Stimulated activated CD4-positive, alpha-beta T cell treated with anti-CD3 and anti-CD28 coated beads, Interleukin-1b, Interleukin-23, amount 100 ng/mL, for 1 hour (primary cell): Measurements from ENCODE around the gene B4GALT6.

Experiments used
- DNase-seq, 2 donors: peaks; one replicate each; pipeline ENCODE4 v3.0.0-alpha.2; 2020; ENCODE audit warnings: low read depth in 2 of 2

Gene B4GALT6

GRCh38 chr18:31596081-31596872, 88.1 kb downstream of the B4GALT6 start:
- DNase-seq: no peak

GRCh38 chr18:31595121-31595771, 89.1 kb downstream of the B4GALT6 start:
- DNase-seq: no peak

- no peak for DNase-seq
Observed at GRCh38 chr18:31592506-31593157, 91.7 kb downstream of the B4GALT6 start.

- DNase-seq: no peak
Observed at GRCh38 chr18:31591628-31592027, 92.8 kb downstream of the B4GALT6 start, which contains the start of gene TTR. Gene TTR (plus strand): TSS chr18:31591877. CDS start chr18:31591903, 26 bp downstream.

GRCh38 chr18:31591113-31591512, 93.3 kb downstream of the B4GALT6 start:
- DNase-seq: no peak

GRCh38 chr18:31590570-31590969, 93.8 kb downstream of the B4GALT6 start:
- no peak for DNase-seq

- no peak for DNase-seq
Observed at GRCh38 chr18:31587529-31587928, 96.9 kb downstream of the B4GALT6 start.

- DNase-seq: no peak
Observed at GRCh38 chr18:31586616-31587015, 97.8 kb downstream of the B4GALT6 start.

GRCh38 chr18:31585991-31586390, 98.4 kb downstream of the B4GALT6 start:
- DNase-seq: no peak

- DNase-seq: no peak
Observed at GRCh38 chr18:31583185-31583854, 101.1 kb downstream of the B4GALT6 start.

- no peak for DNase-seq
Observed at GRCh38 chr18:31581498-31582197, 102.7 kb downstream of the B4GALT6 start.

- no peak for DNase-seq
Observed at GRCh38 chr18:31579375-31579774, 105.0 kb downstream of the B4GALT6 start.

- DNase-seq: no peak
Observed at GRCh38 chr18:31578126-31578525, 106.3 kb downstream of the B4GALT6 start.

- no peak for DNase-seq
Observed at GRCh38 chr18:31577195-31577594, 107.2 kb downstream of the B4GALT6 start.

GRCh38 chr18:31576670-31577069, 107.7 kb downstream of the B4GALT6 start:
- DNase-seq: no peak

- no peak for DNase-seq
Observed at GRCh38 chr18:31575515-31576257, 108.7 kb downstream of the B4GALT6 start.

GRCh38 chr18:31574359-31574758, 110.0 kb downstream of the B4GALT6 start:
- no peak for DNase-seq
